DOHH2 (cell line): ENCODE results near the gene SAMHD1.

Source experiments
- EZH2phosphoT487 ChIP-seq: fragments of 200-600 bp; sonication (generic); IDR thresholded peaks from 2 replicates; pipeline ENCODE4 v1.6.1; 2017; ENCODE audit warnings: borderline replicate concordance, mild to moderate bottlenecking, antibody characterized with exemption, low read length, moderate library complexity, mixed read lengths
- TF ChIP-seq, protein P1 (sequence below): fragments of 200-600 bp; sonication (generic); IDR thresholded peaks from one replicate; pipeline ENCODE4 v1.5.1; 2014; ENCODE audit warnings: antibody characterized with exemption, mild to moderate bottlenecking, low read depth, low read length; ENCODE audit not compliant: poor library complexity, severe bottlenecking

DNA sequence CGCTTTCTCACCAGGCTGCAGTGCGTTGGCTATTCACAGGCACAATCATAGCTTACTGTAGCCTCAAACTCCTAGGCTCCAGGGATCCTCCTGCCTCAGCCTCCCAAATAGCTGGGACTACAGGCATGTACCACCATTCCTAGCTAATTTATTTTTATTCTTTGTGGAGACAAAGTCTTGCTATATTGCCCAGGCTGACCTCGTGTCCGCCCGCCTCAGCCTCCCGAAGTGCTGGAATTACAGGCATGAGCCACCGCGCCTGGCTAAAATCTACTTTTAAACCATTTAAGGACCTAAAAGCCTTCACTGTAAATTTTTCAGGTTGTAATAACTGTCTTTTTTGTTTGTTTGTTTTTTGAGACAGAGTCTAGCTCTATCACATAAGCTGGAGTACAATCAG lies 15.2 kb downstream of the SAMHD1 start:
- TF ChIP-seq, protein P1, sequence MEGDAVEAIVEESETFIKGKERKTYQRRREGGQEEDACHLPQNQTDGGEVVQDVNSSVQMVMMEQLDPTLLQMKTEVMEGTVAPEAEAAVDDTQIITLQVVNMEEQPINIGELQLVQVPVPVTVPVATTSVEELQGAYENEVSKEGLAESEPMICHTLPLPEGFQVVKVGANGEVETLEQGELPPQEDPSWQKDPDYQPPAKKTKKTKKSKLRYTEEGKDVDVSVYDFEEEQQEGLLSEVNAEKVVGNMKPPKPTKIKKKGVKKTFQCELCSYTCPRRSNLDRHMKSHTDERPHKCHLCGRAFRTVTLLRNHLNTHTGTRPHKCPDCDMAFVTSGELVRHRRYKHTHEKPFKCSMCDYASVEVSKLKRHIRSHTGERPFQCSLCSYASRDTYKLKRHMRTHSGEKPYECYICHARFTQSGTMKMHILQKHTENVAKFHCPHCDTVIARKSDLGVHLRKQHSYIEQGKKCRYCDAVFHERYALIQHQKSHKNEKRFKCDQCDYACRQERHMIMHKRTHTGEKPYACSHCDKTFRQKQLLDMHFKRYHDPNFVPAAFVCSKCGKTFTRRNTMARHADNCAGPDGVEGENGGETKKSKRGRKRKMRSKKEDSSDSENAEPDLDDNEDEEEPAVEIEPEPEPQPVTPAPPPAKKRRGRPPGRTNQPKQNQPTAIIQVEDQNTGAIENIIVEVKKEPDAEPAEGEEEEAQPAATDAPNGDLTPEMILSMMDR, result no peak
- TF ChIP-seq EZH2phosphoT487, result no peak
